NOMO-1 (cell line): ENCODE data around the gene ATXN7L1.
"Not testable (repeated sequence)": the region's sequence is repeated elsewhere in the genome, so short reads cannot be mapped to it uniquely, and the experiment has no call there.

Experiments
- DNase-seq, 2 experiments: peaks; one replicate each; lab custom pipeline; 2025; ENCODE audit not compliant: unreplicated experiment in 2 of 2; lab: John Stamatoyannopoulos, UW

ATXN7L1 gene

GRCh38 chr7:105890290-105890997 is 14.0 kb upstream of the ATXN7L1 start:
- no peak for DNase-seq

DNA sequence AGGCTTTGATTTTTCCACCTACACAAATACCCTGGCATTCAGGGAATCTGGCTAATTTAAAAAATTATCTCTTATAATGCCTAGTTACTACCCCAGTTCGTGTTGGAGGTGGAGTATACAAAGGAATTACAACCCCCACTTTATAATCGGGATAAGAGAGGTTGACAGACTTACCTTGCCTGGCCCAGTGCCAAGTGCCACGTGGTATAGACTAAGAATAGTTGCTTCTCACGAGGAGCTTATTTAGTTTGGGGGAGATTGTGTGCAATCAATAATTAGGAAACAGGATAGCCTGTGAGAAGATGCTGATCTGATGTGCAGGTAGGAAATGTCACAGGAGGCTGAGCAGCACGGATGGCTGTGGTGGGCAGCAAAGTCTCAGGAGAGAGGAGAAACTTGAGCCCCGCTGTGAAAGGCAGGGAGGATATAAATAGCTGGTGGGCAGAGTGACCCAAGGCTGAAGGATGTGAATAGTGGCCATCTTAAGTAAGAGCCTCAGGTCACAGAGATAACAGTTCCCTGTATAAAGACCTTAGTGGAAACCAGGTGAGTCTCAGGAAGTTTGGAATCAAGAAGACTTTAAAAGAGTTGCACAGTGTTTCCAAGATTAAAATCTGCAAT is 11.3 kb upstream of the ATXN7L1 start:
- no peak for DNase-seq

- DNase-seq: no peak
These were observed 10.4 kb upstream of the ATXN7L1 start for GRCh38 chr7:105886776-105887175.

GRCh38 chr7:105885387-105886111 is 9.2 kb upstream of the ATXN7L1 start:
- DNase-seq: no peak

- not testable (repeated sequence) for DNase-seq
These were observed 6.8 kb upstream of the ATXN7L1 start for GRCh38 chr7:105883179-105883578.

GRCh38 chr7:105881439-105881838 is 5.0 kb upstream of the ATXN7L1 start:
- DNase-seq: no peak

- DNase-seq: no peak
These were observed 4.4 kb upstream of the ATXN7L1 start for GRCh38 chr7:105880571-105881330.

DNA sequence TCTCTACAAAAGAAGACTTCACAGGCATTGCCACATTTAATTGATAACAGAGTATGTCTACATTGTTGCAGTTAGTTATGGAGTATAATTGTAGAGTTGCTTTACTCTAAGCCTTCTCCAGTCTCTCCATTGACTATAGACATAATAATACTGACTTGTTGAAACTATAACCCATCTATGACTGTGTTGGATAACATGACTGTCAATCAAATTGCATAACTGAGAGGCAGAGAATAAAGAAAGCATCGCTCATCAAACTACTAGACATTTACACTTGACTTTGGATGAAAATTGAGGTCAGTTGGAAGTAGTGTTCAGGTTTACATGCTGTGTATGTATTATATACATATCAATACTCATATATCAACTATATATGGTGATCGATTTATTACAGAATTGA is 3.4 kb upstream of the ATXN7L1 start:
- no peak for DNase-seq

DNA sequence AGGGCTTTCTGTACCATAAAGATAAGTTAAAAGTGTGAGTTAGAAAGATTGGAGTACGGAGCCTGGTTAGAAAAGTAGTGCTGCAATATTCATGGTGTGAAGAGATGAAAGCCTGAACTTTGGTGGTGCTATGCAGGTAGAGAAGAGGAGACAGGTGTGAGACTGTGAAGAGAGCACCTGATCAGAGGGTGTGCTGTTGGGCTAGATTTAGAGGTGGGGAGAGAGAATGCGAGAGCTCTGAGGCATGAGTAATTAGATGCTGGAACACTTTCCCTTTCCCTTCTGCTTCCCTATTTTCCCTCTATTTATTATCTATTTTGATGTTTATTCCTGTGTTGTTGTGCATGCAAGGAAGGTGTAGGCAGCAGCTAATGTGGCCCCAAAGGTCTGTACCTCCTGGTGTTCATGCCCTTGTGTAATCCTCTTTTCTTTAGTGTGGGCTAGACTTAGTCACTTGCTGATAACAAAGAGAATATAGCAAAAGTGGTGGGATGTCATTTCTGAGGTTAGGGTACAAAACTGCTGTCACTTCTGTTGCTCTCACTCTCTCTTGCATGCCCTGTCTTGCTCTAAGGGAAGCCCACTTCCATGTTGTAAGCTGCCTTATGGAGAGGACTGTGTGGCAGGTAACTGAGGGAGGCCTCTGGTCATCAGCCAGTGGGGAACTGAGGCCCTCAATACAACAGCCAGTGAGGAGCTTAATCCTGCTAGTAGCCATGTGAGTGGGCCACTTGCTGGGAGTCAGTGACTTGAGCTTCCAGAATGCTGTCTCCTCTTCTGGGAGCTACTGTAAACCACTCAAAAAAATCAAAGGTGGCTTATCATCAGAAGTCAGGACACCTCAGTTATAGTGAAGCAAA is 2.6 kb upstream of the ATXN7L1 start:
- DNase-seq: no peak

- no peak for DNase-seq
These were observed 1.3 kb upstream of the ATXN7L1 start for GRCh38 chr7:105877736-105878135.

GRCh38 chr7:105876964-105877601 is 684 bp upstream of the ATXN7L1 start:
- DNase-seq: no peak

DNA sequence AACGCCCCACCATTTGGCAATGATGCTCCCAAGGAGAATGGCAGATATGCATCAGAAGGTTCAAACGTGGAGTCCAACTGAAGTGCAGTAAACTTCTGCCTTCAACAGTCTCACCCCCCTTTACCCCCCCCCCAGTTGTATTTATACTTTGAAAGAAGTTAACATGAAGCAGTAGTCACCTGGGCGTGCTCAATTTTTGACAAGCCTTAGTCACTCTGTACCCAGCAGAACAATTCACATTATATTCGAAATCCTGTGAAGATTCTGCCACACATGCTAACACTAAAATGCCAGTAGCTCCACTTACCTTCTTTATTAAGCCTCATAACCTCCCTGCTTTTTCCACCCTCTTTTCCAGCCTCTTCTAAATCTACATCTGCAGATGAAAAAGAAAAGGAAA is 894 bp downstream of the ATXN7L1 start:
- DNase-seq: no peak

GRCh38 chr7:105874055-105874454 is 2.3 kb downstream of the ATXN7L1 start:
- no peak for DNase-seq

- no peak for DNase-seq
These were observed 3.9 kb downstream of the ATXN7L1 start for GRCh38 chr7:105872491-105872890.

DNA sequence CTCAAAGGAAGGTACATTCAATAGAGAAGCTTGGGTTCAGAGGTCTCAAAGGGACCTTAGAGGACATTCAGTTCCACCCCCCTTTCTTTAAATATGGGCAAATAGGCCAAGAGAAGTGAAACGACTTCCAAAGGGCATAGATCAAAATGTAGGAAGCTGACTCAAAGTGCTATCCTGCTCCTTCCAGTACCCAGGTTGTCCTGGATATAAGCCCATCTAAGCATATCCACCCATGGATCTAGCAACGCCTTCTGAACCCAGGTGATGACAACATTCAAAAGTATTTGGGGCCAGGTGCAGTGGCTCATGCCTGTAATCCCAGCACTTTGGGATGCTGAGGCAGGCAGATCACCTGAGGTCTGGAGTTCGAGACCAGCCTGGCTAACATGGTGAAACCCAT is 5.3 kb downstream of the ATXN7L1 start:
- DNase-seq: no peak

DNA sequence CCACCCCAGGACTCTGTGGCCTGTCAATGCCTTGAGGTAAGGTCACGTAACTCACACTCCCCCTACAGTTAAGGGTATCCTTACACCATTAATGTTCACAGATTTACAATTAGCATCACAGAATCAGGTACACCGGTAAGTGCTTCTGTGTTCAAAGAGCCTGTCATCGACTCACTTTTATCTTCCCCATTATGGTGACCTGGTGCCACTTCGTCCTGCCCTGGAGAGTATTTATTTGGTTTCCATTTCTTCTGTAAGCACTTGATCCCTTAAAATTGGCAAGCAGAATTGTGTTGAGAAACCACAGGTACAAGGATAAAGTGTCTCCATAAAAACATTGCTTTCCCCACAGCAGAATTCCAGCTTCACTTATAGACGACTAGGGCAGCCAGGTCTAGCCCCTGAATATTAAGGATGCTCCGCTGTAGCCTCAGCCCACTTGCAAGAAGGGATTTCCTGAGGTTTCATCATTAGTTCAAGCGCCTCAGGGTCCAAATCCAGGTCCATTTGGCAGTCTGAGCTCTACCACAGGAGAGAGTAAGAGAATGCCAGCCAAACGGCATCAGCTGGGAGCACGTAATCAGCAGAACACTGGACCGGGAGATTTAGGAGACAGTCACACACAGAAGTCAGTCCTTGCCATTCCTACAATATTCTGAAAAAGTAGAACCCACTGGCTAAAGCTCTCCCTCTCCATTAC is 10.1 kb downstream of the ATXN7L1 start:
- DNase-seq: no peak

DNA sequence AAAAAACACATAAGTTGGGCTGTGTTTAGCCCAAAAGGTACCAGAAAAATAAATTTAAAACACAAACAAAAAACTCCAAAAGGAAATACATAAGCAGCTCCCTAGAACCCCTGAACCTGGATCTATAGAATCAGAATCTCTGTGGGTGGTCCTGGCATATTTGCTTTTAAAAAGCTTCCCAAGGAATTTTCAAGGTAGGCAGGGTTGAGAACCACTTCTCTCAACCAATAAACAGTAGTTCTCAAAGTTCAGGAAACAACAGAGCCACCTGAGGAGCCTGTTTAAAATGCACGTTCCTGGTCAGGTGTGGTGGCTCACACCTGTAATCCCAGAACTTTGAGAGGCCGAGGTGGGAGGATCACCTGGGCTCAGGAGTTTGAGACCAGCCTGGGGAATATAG is 12.5 kb downstream of the ATXN7L1 start:
- no peak for DNase-seq

DNA sequence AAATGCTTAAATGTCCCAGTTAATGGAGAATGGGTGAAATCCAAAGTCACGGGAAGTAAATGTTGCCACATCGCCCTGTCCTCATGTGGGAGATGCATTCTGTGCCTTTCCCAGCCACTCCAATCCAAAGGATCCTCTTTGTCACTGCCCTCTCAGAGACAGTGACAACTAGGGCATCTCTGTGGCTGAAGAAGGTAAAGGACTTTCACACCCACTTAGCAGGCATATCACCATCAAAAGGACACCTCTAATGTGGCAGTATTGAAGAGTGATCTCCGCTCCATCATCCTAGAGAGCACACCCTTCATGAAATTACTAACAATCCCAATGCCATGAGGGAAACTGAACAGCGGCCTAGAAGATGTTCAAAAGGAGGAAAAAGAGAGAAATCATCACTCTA is 13.6 kb downstream of the ATXN7L1 start:
- no peak for DNase-seq

GRCh38 chr7:105862276-105862675 is 14.1 kb downstream of the ATXN7L1 start:
- no peak for DNase-seq
